ENCODE results near the gene RPL41. TPM values are rescaled to one million over a fixed set of nuclear protein-coding genes. Genes with fewer than 3 reads are reported as not detected.

Gene RPL41
- total and polyA plus RNA-seq, 9 of the 15 experiments (the other 6 are each of a cell fraction or from before 2014, with no cell fraction given) = 3,403 to 11,276 (median 5,604) TPM

- Histone ChIP-seq H3K79me2 (ENCODE audit: control insufficient read depth, insufficient read depth, low read length) (no peaks in the 10 kb centered on the region), H3K4me3 (peak overlapping the region; percentile 51), H3K27me3 (ENCODE audit: control insufficient read depth in 2 of 2, insufficient read depth in 2 of 2, low read length in 2 of 2) (no peaks in the 10 kb centered on the region), H3K27ac (ENCODE audit: extremely low read depth, low read depth, low read length) (no peak overlapping the region), H4K20me1 (replicated peaks; ENCODE audit: control insufficient read depth, insufficient read depth, low read length) (no peaks in the 10 kb centered on the region), H3K9me1 (ENCODE audit: control insufficient read depth, insufficient read depth, low read length) (no peaks in the 10 kb centered on the region), H3K9me3 (replicated peaks; ENCODE audit: control insufficient read depth, insufficient read depth, low read depth, low read length) (no peaks in the 10 kb centered on the region), H3K4me1 (replicated peaks in 1 of 2; ENCODE audit: control insufficient read depth in 2 of 2, insufficient read depth in 2 of 2, low read length in 2 of 2) (peaks cover 31 to 40% of the 10 kb centered on the region in 2 experiments), H3K36me3 (ENCODE audit: control insufficient read depth, insufficient read depth, low read length) (no peaks in the 10 kb centered on the region), H3K4me2 (ENCODE audit: insufficient read depth, low read length) (peak overlapping the region; percentile 89), H3K9ac (ENCODE audit: insufficient read depth in 1 of 2, low read depth in 2 of 2, low read length in 2 of 2) (peak overlapping the region; percentile 46 to 90), H2AFZ (ENCODE audit: low read depth, low read length) (peak overlapping the region; percentile 84)
- ChIA-PET POLR2A (interaction anchor here (0.5 to 1.8 kb wide), 8 partner anchors 9 to 79 kb away, joined by 3 to 5 read pairs (median 3); partner anchors contain the start of genes MYL6 and ZC3H10), CTCF (ENCODE audit: low intra/inter-chr PET ratio) (interaction anchor here (0.6 kb wide), 1 partner anchor 31 kb away, joined by 4 read pairs; no protein-coding TSS in a partner anchor)
- ATAC-seq (peak; percentile 84), FAIRE-seq (no peak), DNase-seq (ENCODE audit: extremely low read depth in 1 of 4, low spot score in 3 of 4) (peak; percentile 73 to 88 (median 85))
- WGBS (ENCODE audit: insufficient coverage, low coverage, missing lambda C conversion rate) = 13% methylated on average over 45 of the region's 50 CpGs
- in situ Hi-C loops (cut with MboI) = no loop called here
- intact Hi-C loops (cut with micrococcal nuclease) = no loop called here
- BruUV-seq (replicated peaks) = no TSS peak
- peak; percentile 73 for TF ChIP-seq POLR2G (IDR thresholded peaks at IDR 0.05; ENCODE audit: low read depth, low read length)
- TF ChIP-seq SMC3 (conservative IDR thresholded peaks at IDR 0.05; ENCODE audit: insufficient read depth, low read depth, low read length) = 0 out of 2 replicates have a peak, but pooled peaks have one; percentile 18
- no peak for TF ChIP-seq BRD9 (IDR thresholded peaks at IDR 0.05; ENCODE audit: low read depth, partially characterized antibody)
- no peak for TF ChIP-seq SMAD1 (IDR thresholded peaks at IDR 0.05; ENCODE audit: low read depth, low read length, partially characterized antibody)
- TF ChIP-seq ZFX (CRISPR knock-in tag; IDR thresholded peaks at IDR 0.05) = 0 out of 2 replicates have a peak, but pooled peaks have one; percentile 19
- TF ChIP-seq ZNF75A (CRISPR knock-in tag; IDR thresholded peaks at IDR 0.05) = no peak
- TF ChIP-seq HMGN3 (IDR thresholded peaks at IDR 0.05; ENCODE audit: borderline replicate concordance, extremely low read depth, insufficient read length, low read depth, low read length) = peak; percentile 79
- peak in 1 of 2 experiments; percentile 3; a peak in 1 of 4 replicates for TF ChIP-seq RCOR1 (IDR thresholded peaks at IDR 0.05; ENCODE audit: borderline replicate concordance in 1 of 2, low read depth in 2 of 2, low read length in 2 of 2)
- TF ChIP-seq ZBTB11 (CRISPR knock-in tag; IDR thresholded peaks at IDR 0.05) = peak in 1 of 3 experiments; percentile 30; a peak in 1 of 6 replicates
- TF ChIP-seq RAD21 (CRISPR knock-in tag; conservative IDR thresholded peaks at IDR 0.05 in 1 of 2, IDR thresholded peaks at IDR 0.05 in 1 of 2) = peak in 1 of 2 experiments; percentile 26; a peak in 1 of 4 replicates
- no peak for TF ChIP-seq PHB (CRISPR knock-in tag; IDR thresholded peaks at IDR 0.05)
- TF ChIP-seq CBFB (CRISPR knock-in tag; IDR thresholded peaks at IDR 0.05) = peak; percentile 50; the same call in 1 of the 2 replicates
- no peak for TF ChIP-seq NFE2L1 (tag; IDR thresholded peaks at IDR 0.05; ENCODE audit: borderline replicate concordance, low read depth)
Measured at GRCh38 chr12:56078931-56079722, 37.3 kb upstream of the RPL41 start.

All from K562 (cell line).